H1 (cell line): ENCODE measurements around the gene WDR37.

Source experiments
- CHD2 ChIP-seq: IDR thresholded peaks from 2 replicates; pipeline ENCODE4 v1.6.1; 2012; ENCODE audit warnings: low read length, improper control_type of control experiment
- EZH2 ChIP-seq: fragments of 200-600 bp; sonication (generic); IDR thresholded peaks from 2 replicates; pipeline ENCODE4 v1.7.1; 2012; ENCODE audit warnings: low read depth, mild to moderate bottlenecking, moderate library complexity, low read length, inconsistent platforms; ENCODE audit not compliant: severe bottlenecking
- JUND ChIP-seq: IDR thresholded peaks from 2 replicates; pipeline ENCODE4 v1.6.1; 2011; ENCODE audit warnings: mild to moderate bottlenecking, improper control_type of control experiment, low read length
- MAX ChIP-seq: IDR thresholded peaks from 2 replicates; pipeline ENCODE4 v1.6.1; 2012; ENCODE audit warnings: inconsistent platforms
- POLR2AphosphoS5 ChIP-seq: IDR thresholded peaks from 2 replicates; pipeline ENCODE4 v1.6.1; 2011; ENCODE audit warnings: low read depth, low read length
- RFX5 ChIP-seq: IDR thresholded peaks from 2 replicates; pipeline ENCODE4 v1.6.1; 2011; ENCODE audit warnings: low read depth, low read length, improper control_type of control experiment, borderline replicate concordance
- TF ChIP-seq, protein P1 (sequence below), 3 experiments: IDR thresholded peaks; 1 replicate in 2 of 3; 2 replicates in 1 of 3; pipeline versions ENCODE4 v1.5.1 to v1.6.1; 2011; ENCODE audit warnings: low read length in 3 of 3, mild to moderate bottlenecking in 3 of 3, inconsistent platforms in 2 of 3, low read depth in 1 of 3, moderate library complexity in 1 of 3; ENCODE audit not compliant: insufficient read depth in 1 of 3; ENCODE audit errors: control extremely low read depth in 1 of 3

- no peak for TF ChIP-seq EZH2
- no peak for TF ChIP-seq MAX
- TF ChIP-seq, protein P1, sequence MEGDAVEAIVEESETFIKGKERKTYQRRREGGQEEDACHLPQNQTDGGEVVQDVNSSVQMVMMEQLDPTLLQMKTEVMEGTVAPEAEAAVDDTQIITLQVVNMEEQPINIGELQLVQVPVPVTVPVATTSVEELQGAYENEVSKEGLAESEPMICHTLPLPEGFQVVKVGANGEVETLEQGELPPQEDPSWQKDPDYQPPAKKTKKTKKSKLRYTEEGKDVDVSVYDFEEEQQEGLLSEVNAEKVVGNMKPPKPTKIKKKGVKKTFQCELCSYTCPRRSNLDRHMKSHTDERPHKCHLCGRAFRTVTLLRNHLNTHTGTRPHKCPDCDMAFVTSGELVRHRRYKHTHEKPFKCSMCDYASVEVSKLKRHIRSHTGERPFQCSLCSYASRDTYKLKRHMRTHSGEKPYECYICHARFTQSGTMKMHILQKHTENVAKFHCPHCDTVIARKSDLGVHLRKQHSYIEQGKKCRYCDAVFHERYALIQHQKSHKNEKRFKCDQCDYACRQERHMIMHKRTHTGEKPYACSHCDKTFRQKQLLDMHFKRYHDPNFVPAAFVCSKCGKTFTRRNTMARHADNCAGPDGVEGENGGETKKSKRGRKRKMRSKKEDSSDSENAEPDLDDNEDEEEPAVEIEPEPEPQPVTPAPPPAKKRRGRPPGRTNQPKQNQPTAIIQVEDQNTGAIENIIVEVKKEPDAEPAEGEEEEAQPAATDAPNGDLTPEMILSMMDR (IDR thresholded peaks at IDR 0.05; ENCODE audit: control extremely low read depth in 1 of 3, insufficient read depth in 1 of 3, low read depth in 1 of 3, low read length in 3 of 3) = no peak
- TF ChIP-seq CHD2 = no peak
- no peak for TF ChIP-seq JUND
- no peak for TF ChIP-seq RFX5
- no peak for TF ChIP-seq POLR2AphosphoS5
Measured at GRCh38 chr10:1036341-1036791, 19.8 kb upstream of the WDR37 start.
